Upper lobe of right lung (tissue), 1 donor: ENCODE data around the gene TMEM229A. TPM values are rescaled to one million over a fixed set of nuclear protein-coding genes. Genes with fewer than 3 reads are reported as not detected.
"Not testable (repeated sequence)": the region's sequence is repeated elsewhere in the genome, so short reads cannot be mapped to it uniquely, and the experiment has no call there.

ENCODE experiments used
- ATAC-seq: fragments of 200-7000 bp; cut with Tn5 transposase; one replicate; pipeline ENCODE4 v1.9.1; 2020; ENCODE audit warnings: mild to moderate bottlenecking, moderate library complexity
- DNase-seq: peaks from one replicate; pipeline ENCODE4 v3.0.0-alpha.2; 2020
- H3K27ac ChIP-seq: fragments of 200-600 bp; one replicate; pipeline ENCODE4 v1.8.0; 2022
- H3K27me3 ChIP-seq: fragments of 200-600 bp; one replicate; pipeline ENCODE4 v1.8.0; 2022; ENCODE audit warnings: mild to moderate bottlenecking
- H3K36me3 ChIP-seq: fragments of 200-600 bp; one replicate; pipeline ENCODE4 v1.8.0; 2022
- H3K4me1 ChIP-seq: fragments of 200-600 bp; one replicate; pipeline ENCODE4 v1.8.0; 2022
- H3K4me3 ChIP-seq: fragments of 200-600 bp; one replicate; pipeline ENCODE4 v1.8.0; 2022; ENCODE audit warnings: mild to moderate bottlenecking
- H3K9me3 ChIP-seq: fragments of 200-600 bp; one replicate; pipeline ENCODE4 v1.8.0; 2022
- CTCF ChIP-seq: fragments of 200-600 bp; IDR thresholded peaks from one replicate; pipeline ENCODE4 v1.8.0; 2022; ENCODE audit warnings: antibody characterized with exemption
- intact Hi-C: fragments of 100-400 bp; cut with DNase I; formaldehyde crosslinking; loops from one replicate; pipeline ENCODE4 v1.11.0; 2022
- total RNA-seq: library from RNA; stranded (reverse); fragmentation: NEBNext Ultra II Directional; extraction: Animal tissue kit (Norgen Biotek cat#: 25700); gene quantifications from one replicate; pipeline ENCODE4 v1.2.1, GENCODE V29; 2021
- donor health status: DM: no; HTN: yes; CAD: no; lungs with severe emphysema.

The TMEM229A gene
- total RNA-seq, 1 donor from 2014 or later = not detected

- H3K4me1 ChIP-seq = peaks cover 9% of the 10 kb centered on the region
- DNase-seq (no peak), ATAC-seq (no peak)
- H3K9me3 ChIP-seq = no peaks in the 10 kb centered on the region
- intact Hi-C loops = no loop called here
- H3K4me3 ChIP-seq = no peak overlapping the region
- no peak for TF ChIP-seq CTCF
- H3K27ac ChIP-seq = no peak overlapping the region
- H3K27me3 ChIP-seq = peaks cover 34% of the 10 kb centered on the region
- no peaks in the 10 kb centered on the region for H3K36me3 ChIP-seq
These were observed 1.5 kb downstream of the TMEM229A start for GRCh38 chr7:124031406-124031805.

GRCh38 chr7:124030964-124031363 lies 1.9 kb downstream of the TMEM229A start:
- Histone ChIP-seq H3K9me3 (no peaks in the 10 kb centered on the region), H3K27me3 (peaks cover 34% of the 10 kb centered on the region), H3K27ac (no peak overlapping the region), H3K4me3 (no peak overlapping the region), H3K36me3 (no peaks in the 10 kb centered on the region), H3K4me1 (peaks cover 9% of the 10 kb centered on the region)
- TF ChIP-seq CTCF = no peak
- no peak for DNase-seq
- intact Hi-C loops = no loop called here
- no peak for ATAC-seq

- Histone ChIP-seq H3K4me3 (no peak overlapping the region), H3K4me1 (peaks cover 9% of the 10 kb centered on the region), H3K27me3 (peaks cover 34% of the 10 kb centered on the region), H3K27ac (no peak overlapping the region), H3K9me3 (no peaks in the 10 kb centered on the region), H3K36me3 (no peaks in the 10 kb centered on the region)
- DNase-seq (no peak), ATAC-seq (no peak)
- intact Hi-C loops = no loop called here
- no peak for TF ChIP-seq CTCF
These were observed 3.3 kb downstream of the TMEM229A start for GRCh38 chr7:124029396-124030188.

- DNase-seq (no peak), ATAC-seq (no peak)
- Histone ChIP-seq H3K9me3 (no peaks in the 10 kb centered on the region), H3K27me3 (peaks cover 20% of the 10 kb centered on the region), H3K36me3 (no peaks in the 10 kb centered on the region), H3K4me3 (no peak overlapping the region), H3K27ac (no peak overlapping the region), H3K4me1 (no peaks in the 10 kb centered on the region)
- TF ChIP-seq CTCF = no peak
- intact Hi-C loops = no loop called here
These were observed 5.6 kb downstream of the TMEM229A start for GRCh38 chr7:124027236-124027635.

GRCh38 chr7:124024329-124024728 lies 8.5 kb downstream of the TMEM229A start:
- H3K4me1 ChIP-seq, H3K27ac ChIP-seq, H3K4me3 ChIP-seq, intact Hi-C loops, ATAC-seq, H3K27me3 ChIP-seq, DNase-seq, H3K36me3 ChIP-seq, H3K9me3 ChIP-seq: not testable (repeated sequence)

GRCh38 chr7:124022551-124022950 lies 10.3 kb downstream of the TMEM229A start:
- DNase-seq = no peak
- no peak overlapping the region for H3K4me3 ChIP-seq
- no peak for ATAC-seq
- no peaks in the 10 kb centered on the region for H3K36me3 ChIP-seq
- intact Hi-C loops = no loop called here
- H3K27ac ChIP-seq = no peak overlapping the region
- no peaks in the 10 kb centered on the region for H3K4me1 ChIP-seq
- H3K27me3 ChIP-seq = no peaks in the 10 kb centered on the region
- H3K9me3 ChIP-seq = no peaks in the 10 kb centered on the region
- TF ChIP-seq CTCF = no peak
